PFSK-1 (cell line): ENCODE results near the gene AGR3.

Source experiments
- FOXP2 ChIP-seq: optimal IDR thresholded peaks from 2 replicates; pipeline ENCODE3; 2011; ENCODE audit warnings: borderline replicate concordance, control low read depth, inconsistent platforms; ENCODE audit not compliant: insufficient read depth; ENCODE audit errors: extremely low read length, extremely low read depth
- POLR2AphosphoS5 ChIP-seq: IDR thresholded peaks from 2 replicates; pipeline ENCODE4 v1.6.1; 2012; ENCODE audit warnings: low read depth, mild to moderate bottlenecking, control low read depth, low read length, moderate library complexity
- SIN3A ChIP-seq: IDR thresholded peaks from 2 replicates; pipeline ENCODE4 v1.6.1; 2012; ENCODE audit warnings: mild to moderate bottlenecking, low read length, moderate library complexity, borderline replicate concordance; ENCODE audit not compliant: insufficient read depth
- TAF1 ChIP-seq: IDR thresholded peaks from 2 replicates; pipeline ENCODE4 v1.6.1; 2012; ENCODE audit warnings: low read length, control low read depth, borderline replicate concordance; ENCODE audit not compliant: insufficient read depth
- TF ChIP-seq, protein P1 (sequence below), 2 experiments: IDR thresholded peaks; 2 replicates each; pipeline versions ENCODE4 v1.6.1 to v1.8.0; 2011 to 2012; ENCODE audit warnings: low read depth in 2 of 2, low read length in 2 of 2, control low read depth in 1 of 2, inconsistent platforms in 1 of 2, mild to moderate bottlenecking in 1 of 2, moderate library complexity in 1 of 2; ENCODE audit not compliant: insufficient read depth in 1 of 2

DNA sequence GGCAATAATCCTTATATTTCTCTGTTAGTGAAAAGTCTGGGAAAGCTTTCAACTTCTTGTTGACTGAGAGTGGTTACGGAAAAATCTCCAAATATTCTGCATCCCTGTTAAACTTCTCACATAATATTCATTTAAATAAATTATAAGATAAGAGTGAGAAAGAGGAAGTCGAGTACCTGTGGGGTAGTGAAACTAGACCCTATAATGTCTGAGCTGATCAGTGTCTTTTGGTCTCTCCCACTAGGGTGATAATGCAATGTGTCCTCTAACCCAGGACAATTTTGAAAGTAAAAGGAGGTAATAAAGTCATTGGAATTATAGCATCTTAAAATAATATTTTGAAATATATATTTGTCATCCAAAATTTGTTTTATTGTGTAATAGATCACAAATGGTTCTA, 2.1 kb upstream of the AGR3 start:
- no peak for TF ChIP-seq POLR2AphosphoS5
- TF ChIP-seq, protein P1, sequence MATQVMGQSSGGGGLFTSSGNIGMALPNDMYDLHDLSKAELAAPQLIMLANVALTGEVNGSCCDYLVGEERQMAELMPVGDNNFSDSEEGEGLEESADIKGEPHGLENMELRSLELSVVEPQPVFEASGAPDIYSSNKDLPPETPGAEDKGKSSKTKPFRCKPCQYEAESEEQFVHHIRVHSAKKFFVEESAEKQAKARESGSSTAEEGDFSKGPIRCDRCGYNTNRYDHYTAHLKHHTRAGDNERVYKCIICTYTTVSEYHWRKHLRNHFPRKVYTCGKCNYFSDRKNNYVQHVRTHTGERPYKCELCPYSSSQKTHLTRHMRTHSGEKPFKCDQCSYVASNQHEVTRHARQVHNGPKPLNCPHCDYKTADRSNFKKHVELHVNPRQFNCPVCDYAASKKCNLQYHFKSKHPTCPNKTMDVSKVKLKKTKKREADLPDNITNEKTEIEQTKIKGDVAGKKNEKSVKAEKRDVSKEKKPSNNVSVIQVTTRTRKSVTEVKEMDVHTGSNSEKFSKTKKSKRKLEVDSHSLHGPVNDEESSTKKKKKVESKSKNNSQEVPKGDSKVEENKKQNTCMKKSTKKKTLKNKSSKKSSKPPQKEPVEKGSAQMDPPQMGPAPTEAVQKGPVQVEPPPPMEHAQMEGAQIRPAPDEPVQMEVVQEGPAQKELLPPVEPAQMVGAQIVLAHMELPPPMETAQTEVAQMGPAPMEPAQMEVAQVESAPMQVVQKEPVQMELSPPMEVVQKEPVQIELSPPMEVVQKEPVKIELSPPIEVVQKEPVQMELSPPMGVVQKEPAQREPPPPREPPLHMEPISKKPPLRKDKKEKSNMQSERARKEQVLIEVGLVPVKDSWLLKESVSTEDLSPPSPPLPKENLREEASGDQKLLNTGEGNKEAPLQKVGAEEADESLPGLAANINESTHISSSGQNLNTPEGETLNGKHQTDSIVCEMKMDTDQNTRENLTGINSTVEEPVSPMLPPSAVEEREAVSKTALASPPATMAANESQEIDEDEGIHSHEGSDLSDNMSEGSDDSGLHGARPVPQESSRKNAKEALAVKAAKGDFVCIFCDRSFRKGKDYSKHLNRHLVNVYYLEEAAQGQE (IDR thresholded peaks at IDR 0.05; ENCODE audit: insufficient read depth in 1 of 2, low read depth in 2 of 2, low read length in 2 of 2): no peak
- no peak for TF ChIP-seq TAF1
- TF ChIP-seq SIN3A: no peak
- no peak for TF ChIP-seq FOXP2
